HepG2 (cell line): Measurements from ENCODE around the gene TCF25. TPM values are rescaled to one million over a fixed set of nuclear protein-coding genes. Genes with fewer than 3 reads are reported as not detected.

ENCODE experiments used
- ADNP ChIP-seq: sonication (generic); formaldehyde crosslinking; IDR thresholded peaks from 2 replicates; pipeline ENCODE4 v1.4.0; 2020; ENCODE audit warnings: missing genetic modification reagents
- ASH2L ChIP-seq: fragments of 300-600, 200-600 bp; sonication (generic); IDR thresholded peaks from 2 replicates; pipeline ENCODE4 v1.7.0; 2017; ENCODE audit warnings: low read depth, mild to moderate bottlenecking, moderate library complexity, mixed read lengths, low read length; ENCODE audit not compliant: insufficient read length
- CBX5 ChIP-seq: sonication (generic); formaldehyde crosslinking; IDR thresholded peaks from 2 replicates; pipeline ENCODE4 v1.4.0; 2020; ENCODE audit warnings: missing genetic modification reagents, borderline replicate concordance
- LBX2 ChIP-seq: sonication (generic); formaldehyde crosslinking; IDR thresholded peaks from 2 replicates; pipeline ENCODE4 v1.5.0; 2020; ENCODE audit warnings: missing genetic modification reagents, mild to moderate bottlenecking, borderline replicate concordance
- TAF15 ChIP-seq: fragments of 200-400 bp; formaldehyde crosslinking; IDR thresholded peaks from one replicate; pipeline ENCODE4 v1.6.1; 2018; ENCODE audit warnings: mild to moderate bottlenecking, low read depth, low read length; ENCODE audit not compliant: poor library complexity, severe bottlenecking
- ZBTB40 ChIP-seq, 2 experiments: fragments of 450-650 bp in 1 of 2; sonication (generic) in 1 of 2; formaldehyde crosslinking in 1 of 2; IDR thresholded peaks; 2 replicates each; pipeline versions ENCODE4 v1.6.1 to v1.8.0; 2016 to 2022; ENCODE audit warnings: antibody characterized with exemption in 1 of 2, mild to moderate bottlenecking in 1 of 2, missing genetic modification reagents in 1 of 2
- ZBTB43 ChIP-seq: sonication (generic); formaldehyde crosslinking; conservative IDR thresholded peaks from 2 replicates; pipeline ENCODE4 v1.4.0; 2020; ENCODE audit warnings: missing genetic modification reagents
- ZKSCAN8 ChIP-seq: IDR thresholded peaks from 2 replicates; pipeline ENCODE4 v1.6.1; 2016; ENCODE audit warnings: borderline replicate concordance, missing genetic modification reagents, missing compliant biosample characterization
- ZNF10 ChIP-seq: sonication (generic); formaldehyde crosslinking; IDR thresholded peaks from 2 replicates; pipeline ENCODE4 v1.4.0; 2020; ENCODE audit warnings: mild to moderate bottlenecking, low read depth, missing genetic modification reagents, borderline replicate concordance
- ZNF121 ChIP-seq: sonication (generic); formaldehyde crosslinking; IDR thresholded peaks from 2 replicates; pipeline ENCODE4 v1.5.0; 2020; ENCODE audit warnings: mild to moderate bottlenecking, missing genetic modification reagents
- ZNF138 ChIP-seq: sonication (generic); formaldehyde crosslinking; IDR thresholded peaks from 2 replicates; pipeline ENCODE4 v1.5.0; 2020; ENCODE audit warnings: mild to moderate bottlenecking, low read depth, missing genetic modification reagents
- ZNF770 ChIP-seq: sonication (generic); formaldehyde crosslinking; IDR thresholded peaks from 2 replicates; pipeline ENCODE4 v1.5.0; 2020; ENCODE audit warnings: mild to moderate bottlenecking, missing genetic modification reagents
- polyA plus RNA-seq, 8 experiments: library from polyadenylated mRNA; depleted of rRNA in 3 of 8; stranded (reverse) in 7 of 8; unstranded in 1 of 8; fragments of >200 nt; fragmentation: Illumina TruSeq in 4 of 8; extraction: Trizol in 4 of 8; gene quantifications; 2 replicates each; pipeline versions ENCODE4 v1.2.1 to v1.2.3, GENCODE V29; 2011 to 2016; ENCODE audit warnings: low read depth in 4 of 8, missing spikeins in 1 of 8, mixed read lengths in 1 of 8; ENCODE audit not compliant: insufficient read depth in 1 of 8
- total RNA-seq, 5 experiments: library from RNA; depleted of rRNA; stranded (reverse); fragments of >200 nt; fragmentation: Illumina TruSeq; extraction: Trizol; gene quantifications; 2 replicates each; pipeline ENCODE4 v1.2.3, GENCODE V29; 2016; ENCODE audit warnings: low read depth in 1 of 5
- TF ChIP-seq, protein P1 (sequence below): sonication (generic); formaldehyde crosslinking; IDR thresholded peaks from 2 replicates; pipeline ENCODE4 v1.9.0; 2021; ENCODE audit warnings: missing genetic modification reagents, mild to moderate bottlenecking, borderline replicate concordance

The TCF25 gene
- total and polyA plus RNA-seq, 2 of the 13 experiments (the other 11 are each of a cell fraction or from before 2014, with no cell fraction given): 138 to 206 TPM

DNA sequence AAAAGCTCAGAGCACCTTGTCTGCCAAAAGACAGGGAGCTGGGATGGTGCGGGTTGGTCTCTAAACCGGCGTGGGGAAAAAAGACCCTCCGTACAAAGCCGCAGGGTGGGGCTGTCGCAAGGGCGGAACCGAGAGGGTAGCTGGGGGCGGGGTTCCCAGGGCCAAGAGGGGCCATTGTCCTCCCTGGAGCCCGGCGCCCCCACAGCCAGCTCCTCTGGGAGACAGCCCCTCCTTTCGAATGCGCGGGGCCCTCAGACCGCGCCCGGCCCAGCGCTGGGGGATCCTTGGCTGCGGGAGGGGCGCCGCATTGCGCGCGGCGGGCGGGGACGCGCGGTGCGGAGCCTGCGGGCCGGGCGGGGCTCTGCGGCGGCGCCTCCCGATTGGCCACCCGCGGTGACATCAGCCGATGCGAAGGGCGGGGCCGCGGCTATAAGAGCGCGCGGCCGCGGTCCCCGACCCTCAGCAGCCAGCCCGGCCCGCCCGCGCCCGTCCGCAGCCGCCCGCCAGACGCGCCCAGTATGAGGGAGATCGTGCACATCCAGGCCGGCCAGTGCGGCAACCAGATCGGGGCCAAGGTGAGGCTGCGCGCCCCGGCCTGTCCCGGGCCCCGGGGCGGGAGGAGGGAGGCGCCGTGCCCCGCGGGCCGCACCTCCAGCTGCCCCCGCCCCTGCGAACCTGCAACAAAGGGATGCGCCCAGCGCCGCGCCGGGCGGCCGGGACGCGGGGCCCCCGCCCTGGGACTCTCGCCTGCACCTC, 49.7 kb downstream of the TCF25 start, which contains the start of gene TUBB3 (continued):
- no peak for TF ChIP-seq ZNF10
- no peak for TF ChIP-seq ZKSCAN8 (CRISPR knock-in tag)
- peak; percentile 97 for TF ChIP-seq TAF15
- TF ChIP-seq ASH2L: peak; percentile 67
- TF ChIP-seq ZNF138 (CRISPR knock-in tag): no peak; the same call in 1 of the 2 replicates
- no peak for TF ChIP-seq ADNP (CRISPR knock-in tag)
- no peak for TF ChIP-seq CBX5 (CRISPR knock-in tag)
- TF ChIP-seq ZNF770: peak; percentile 54
- peak; percentile 49; the same call in 1 of the 2 replicates for TF ChIP-seq LBX2 (CRISPR knock-in tag)
- TF ChIP-seq ZNF121 (CRISPR knock-in tag): peak; percentile 44; the same call in 1 of the 2 replicates
- TF ChIP-seq ZBTB40 (IDR thresholded peaks at IDR 0.05): no peak
- no peak for TF ChIP-seq ZBTB40 (CRISPR knock-in tag; IDR thresholded peaks at IDR 0.05)
- TF ChIP-seq, protein P1, sequence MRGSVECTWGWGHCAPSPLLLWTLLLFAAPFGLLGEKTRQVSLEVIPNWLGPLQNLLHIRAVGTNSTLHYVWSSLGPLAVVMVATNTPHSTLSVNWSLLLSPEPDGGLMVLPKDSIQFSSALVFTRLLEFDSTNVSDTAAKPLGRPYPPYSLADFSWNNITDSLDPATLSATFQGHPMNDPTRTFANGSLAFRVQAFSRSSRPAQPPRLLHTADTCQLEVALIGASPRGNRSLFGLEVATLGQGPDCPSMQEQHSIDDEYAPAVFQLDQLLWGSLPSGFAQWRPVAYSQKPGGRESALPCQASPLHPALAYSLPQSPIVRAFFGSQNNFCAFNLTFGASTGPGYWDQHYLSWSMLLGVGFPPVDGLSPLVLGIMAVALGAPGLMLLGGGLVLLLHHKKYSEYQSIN (CRISPR knock-in tag): no peak
- TF ChIP-seq ZBTB43 (CRISPR knock-in tag): no peak; the same call in 1 of the 2 replicates
